Spinal cord (tissue), 10 donors: ENCODE measurements around the gene LRP1B. TPM values are rescaled to one million over a fixed set of nuclear protein-coding genes. Genes with fewer than 3 reads are reported as not detected.
A peak's percentile ranks its signal among the peaks of the same experiment; 100 is the strongest.

Source experiments
- DNase-seq, 6 donors: peaks; one replicate each; pipeline versions ENCODE4 v3.0.0 to v3.0.0-alpha.2; 2013 to 2015; ENCODE audit warnings: low spot score in 6 of 6, low read depth in 4 of 6
- H3K27ac ChIP-seq: one replicate; pipeline ENCODE4 v1.5.1; 2013; ENCODE audit warnings: low read depth, low read length, control low read depth
- H3K27me3 ChIP-seq: one replicate; pipeline ENCODE4 v1.6.1; 2013; ENCODE audit warnings: low read length; ENCODE audit not compliant: control insufficient read depth, insufficient read depth
- H3K36me3 ChIP-seq: one replicate; pipeline ENCODE4 v1.6.1; 2013; ENCODE audit warnings: low read length; ENCODE audit not compliant: control insufficient read depth, insufficient read depth
- H3K4me1 ChIP-seq: one replicate; pipeline ENCODE4 v1.6.1; 2013; ENCODE audit warnings: low read length; ENCODE audit not compliant: control insufficient read depth, insufficient read depth
- H3K4me3 ChIP-seq: one replicate; pipeline ENCODE4 v1.5.1; 2013; ENCODE audit warnings: low read depth, low read length, control low read depth
- H3K9me3 ChIP-seq: one replicate; pipeline ENCODE4 v1.6.1; 2013; ENCODE audit warnings: low read length; ENCODE audit not compliant: control insufficient read depth, insufficient read depth
- WGBS: methylation state at CpG from one replicate; pipeline ENCODE4 v1.1.5; 2013; ENCODE audit warnings: missing lambda C conversion rate; ENCODE audit not compliant: insufficient coverage; 5-methylcytosine and 5-hydroxymethylcytosine counted together
- polyA plus RNA-seq, 2 donors: library from polyadenylated mRNA; unstranded; fragments of 120-200 nt; gene quantifications; one replicate each; pipeline ENCODE4 v1.2.1, GENCODE V29; 2013; ENCODE audit not compliant: insufficient read length in 2 of 2
- total RNA-seq, 2 donors: library from RNA; depleted of rRNA in 1 of 2; stranded (reverse); fragments of 120-200 nt in 1 of 2; fragments of >200 nt in 1 of 2; gene quantifications; one replicate each; pipeline versions ENCODE4 v1.2.3 to v1.2.4, GENCODE V29; 2013 to 2014
- donor health status: healthy.

Gene LRP1B
- total and polyA plus RNA-seq, 4 donors: 22.1 to 70.2 (median 32.1) TPM

GRCh38 chr2:141555876-141556470 lies 574.8 kb downstream of the LRP1B start:
- no peak overlapping the region for H3K4me3 ChIP-seq
- no peaks in the 10 kb centered on the region for H3K36me3 ChIP-seq
- 60% methylated on average over 1 of the region's 5 CpGs for WGBS
- H3K9me3 ChIP-seq: no peaks in the 10 kb centered on the region
- no peak overlapping the region for H3K27ac ChIP-seq
- peak in 1 of 6 donors; percentile 65 for DNase-seq
- H3K27me3 ChIP-seq: no peaks in the 10 kb centered on the region
- no peaks in the 10 kb centered on the region for H3K4me1 ChIP-seq

GRCh38 chr2:141554810-141555209 lies 576.0 kb downstream of the LRP1B start:
- peak in 4 of 6 donors; percentile 25 to 75 (median 56) for DNase-seq
- no peaks in the 10 kb centered on the region for H3K9me3 ChIP-seq
- H3K4me3 ChIP-seq: no peak overlapping the region
- H3K4me1 ChIP-seq: no peaks in the 10 kb centered on the region
- H3K36me3 ChIP-seq: no peaks in the 10 kb centered on the region
- no peak overlapping the region for H3K27ac ChIP-seq
- no peaks in the 10 kb centered on the region for H3K27me3 ChIP-seq
- 42% methylated on average over 2 of the region's 3 CpGs for WGBS

GRCh38 chr2:141534666-141535362 lies 596.0 kb downstream of the LRP1B start:
- peak overlapping the region; percentile 81 for H3K27ac ChIP-seq
- no peaks in the 10 kb centered on the region for H3K9me3 ChIP-seq
- H3K4me3 ChIP-seq: no peak overlapping the region
- peak in 3 of 6 donors; percentile 36 to 84 (median 76) for DNase-seq
- no peaks in the 10 kb centered on the region for H3K27me3 ChIP-seq
- H3K4me1 ChIP-seq: no peaks in the 10 kb centered on the region
- WGBS: 18% methylated on average over 1 of the region's 4 CpGs
- H3K36me3 ChIP-seq: no peaks in the 10 kb centered on the region

- Histone ChIP-seq H3K4me3 (no peak overlapping the region), H3K27me3 (no peaks in the 10 kb centered on the region), H3K9me3 (no peaks in the 10 kb centered on the region), H3K36me3 (no peaks in the 10 kb centered on the region), H3K27ac (no peak overlapping the region), H3K4me1 (no peaks in the 10 kb centered on the region)
- no CpG with 5 or more reads among the region's 1 CpG for WGBS
- DNase-seq: peak in 2 of 6 donors; percentile 15 to 54
These were observed 601.2 kb downstream of the LRP1B start for GRCh38 chr2:141529659-141530058.

- no peak for DNase-seq
- H3K4me1 ChIP-seq: no peaks in the 10 kb centered on the region
- H3K9me3 ChIP-seq: no peaks in the 10 kb centered on the region
- no peaks in the 10 kb centered on the region for H3K27me3 ChIP-seq
- no peak overlapping the region for H3K27ac ChIP-seq
- 89% methylated on average over 3 of the region's 5 CpGs for WGBS
- H3K36me3 ChIP-seq: no peaks in the 10 kb centered on the region
- H3K4me3 ChIP-seq: no peak overlapping the region
These were observed 601.8 kb downstream of the LRP1B start for GRCh38 chr2:141528990-141529389.

- no CpG with 5 or more reads among the region's 2 CpGs for WGBS
- no peaks in the 10 kb centered on the region for H3K27me3 ChIP-seq
- H3K27ac ChIP-seq: no peak overlapping the region
- H3K36me3 ChIP-seq: no peaks in the 10 kb centered on the region
- H3K4me1 ChIP-seq: no peaks in the 10 kb centered on the region
- no peak overlapping the region for H3K4me3 ChIP-seq
- no peaks in the 10 kb centered on the region for H3K9me3 ChIP-seq
- DNase-seq: no peak
These were observed 604.1 kb downstream of the LRP1B start for GRCh38 chr2:141526760-141527159.

- H3K27me3 ChIP-seq: no peaks in the 10 kb centered on the region
- no CpG with 5 or more reads among the region's 3 CpGs for WGBS
- H3K36me3 ChIP-seq: no peaks in the 10 kb centered on the region
- H3K4me1 ChIP-seq: no peaks in the 10 kb centered on the region
- no peak for DNase-seq
- no peak overlapping the region for H3K27ac ChIP-seq
- H3K9me3 ChIP-seq: no peaks in the 10 kb centered on the region
- no peak overlapping the region for H3K4me3 ChIP-seq
These were observed 606.0 kb downstream of the LRP1B start for GRCh38 chr2:141524777-141525176.

GRCh38 chr2:141523199-141523598 lies 607.6 kb downstream of the LRP1B start:
- Histone ChIP-seq H3K27ac (no peak overlapping the region), H3K9me3 (no peaks in the 10 kb centered on the region), H3K4me3 (no peak overlapping the region), H3K27me3 (no peaks in the 10 kb centered on the region), H3K36me3 (no peaks in the 10 kb centered on the region), H3K4me1 (no peaks in the 10 kb centered on the region)
- DNase-seq: no peak

GRCh38 chr2:141522702-141523101 lies 608.1 kb downstream of the LRP1B start:
- Histone ChIP-seq H3K27ac (no peak overlapping the region), H3K4me3 (no peak overlapping the region)

GRCh38 chr2:141522048-141522447 lies 608.8 kb downstream of the LRP1B start:
- Histone ChIP-seq H3K9me3 (no peaks in the 10 kb centered on the region), H3K27me3 (no peaks in the 10 kb centered on the region), H3K4me3 (no peak overlapping the region), H3K36me3 (no peaks in the 10 kb centered on the region), H3K27ac (no peak overlapping the region), H3K4me1 (no peaks in the 10 kb centered on the region)
- 60% methylated on average over 1 of the region's 3 CpGs for WGBS
- peak in 1 of 6 donors; percentile 46 for DNase-seq

More at GRCh38 chr2:141522702-141523101, 608.1 kb downstream of the LRP1B start:
- no peaks in the 10 kb centered on the region for H3K27me3 ChIP-seq
- H3K4me1 ChIP-seq: no peaks in the 10 kb centered on the region
- no peak for DNase-seq
- H3K36me3 ChIP-seq: no peaks in the 10 kb centered on the region
- H3K9me3 ChIP-seq: no peaks in the 10 kb centered on the region
- 29% methylated on average over 1 of the region's 1 CpG for WGBS
